IMR-90 (cell line): Measurements from ENCODE around the gene L3MBTL4. TPM values are rescaled to one million over a fixed set of nuclear protein-coding genes. Genes with fewer than 3 reads are reported as not detected.
"Not testable (repeated sequence)": the region's sequence is repeated elsewhere in the genome, so short reads cannot be mapped to it uniquely, and the experiment has no call there.

Experiments
- ATAC-seq: fragments of 200-7000 bp; cut with Tn5 transposase; 2 replicates; pipeline ENCODE4 v1.9.1; 2020; ENCODE audit warnings: low read depth, mild to moderate bottlenecking, moderate library complexity
- BruUV-seq: library from RNA; stranded (reverse); fragments of 400-500 nt; replicated peaks from 2 replicates; lab custom pipeline; 2021; lab: Mats Ljungman, UMichigan
- CTCF ChIA-PET: fragments of 300-600 bp; formaldehyde crosslinking; extraction: SDS; loops from one replicate; lab custom pipeline; 2021; ENCODE audit warnings: antibody characterized with exemption; lab: Yijun Ruan, JAX
- POLR2A ChIA-PET: fragments of 300-600 bp; sonication (Branson Sonifier 250); formaldehyde crosslinking; loops from one replicate; lab custom pipeline; 2022; ENCODE audit warnings: antibody characterized with exemption; ENCODE audit not compliant: unreplicated experiment; lab: Charles Lee
- DNase-seq: peaks from one replicate; pipeline ENCODE4 v3.0.0; 2013
- H2AFZ ChIP-seq: replicated peaks from 2 replicates; pipeline ENCODE3; 2013; ENCODE audit warnings: low read length, mild to moderate bottlenecking; ENCODE audit not compliant: poor library complexity
- H2AK5ac ChIP-seq: 2 replicates; pipeline ENCODE4 v1.6.1; 2013; ENCODE audit warnings: low read depth, low read length, inconsistent platforms
- H2AK9ac ChIP-seq: replicated peaks from 2 replicates; pipeline ENCODE3; 2013; ENCODE audit warnings: mild to moderate bottlenecking, low read depth, low read length, moderate library complexity; ENCODE audit not compliant: poor library complexity
- H2BK120ac ChIP-seq: 2 replicates; pipeline ENCODE4 v1.6.1; 2013; ENCODE audit warnings: low read depth, low read length, inconsistent platforms
- H2BK15ac ChIP-seq: 3 replicates; pipeline ENCODE4 v1.6.1; 2013; ENCODE audit warnings: low read depth, low read length, inconsistent platforms
- H2BK20ac ChIP-seq: 2 replicates; pipeline ENCODE4 v1.6.1; 2013; ENCODE audit warnings: low read depth, mild to moderate bottlenecking, inconsistent platforms, low read length, moderate library complexity
- H2BK5ac ChIP-seq: 2 replicates; pipeline ENCODE4 v1.6.1; 2013; ENCODE audit warnings: mild to moderate bottlenecking, low read depth, low read length, inconsistent platforms; ENCODE audit not compliant: poor library complexity, severe bottlenecking
- H3K14ac ChIP-seq: replicated peaks from 2 replicates; pipeline ENCODE4 v1.6.1; 2013; ENCODE audit warnings: low read depth, low read length, inconsistent platforms
- H3K18ac ChIP-seq: 2 replicates; pipeline ENCODE4 v1.6.1; 2013; ENCODE audit warnings: low read depth, low read length, control low read depth
- H3K23ac ChIP-seq: 2 replicates; pipeline ENCODE4 v1.6.1; 2013; ENCODE audit warnings: low read depth, low read length, inconsistent platforms
- H3K27ac ChIP-seq: 2 replicates; pipeline ENCODE4 v1.5.1; 2013; ENCODE audit warnings: mild to moderate bottlenecking, control low read depth, low read length; ENCODE audit not compliant: insufficient read depth
- H3K27me3 ChIP-seq: 2 replicates; pipeline ENCODE4 v1.6.1; 2013; ENCODE audit warnings: low read length; ENCODE audit not compliant: control insufficient read depth, insufficient read depth
- H3K36me3 ChIP-seq: 2 replicates; pipeline ENCODE4 v1.6.1; 2013; ENCODE audit warnings: low read length, mixed read lengths; ENCODE audit not compliant: control insufficient read depth, insufficient read depth
- H3K4ac ChIP-seq: 2 replicates; pipeline ENCODE4 v1.6.1; 2013; ENCODE audit warnings: low read depth, low read length, inconsistent platforms
- H3K4me1 ChIP-seq: 2 replicates; pipeline ENCODE4 v1.6.1; 2013; ENCODE audit warnings: low read length, mixed read lengths; ENCODE audit not compliant: control insufficient read depth, insufficient read depth
- H3K4me2 ChIP-seq: 2 replicates; pipeline ENCODE4 v1.6.1; 2013; ENCODE audit warnings: low read depth, mild to moderate bottlenecking, control low read depth, low read length, moderate library complexity
- H3K4me3 ChIP-seq: 2 replicates; pipeline ENCODE4 v1.5.1; 2013; ENCODE audit warnings: low read depth, mild to moderate bottlenecking, control low read depth, low read length, moderate library complexity; ENCODE audit not compliant: insufficient read depth
- H3K56ac ChIP-seq: 2 replicates; pipeline ENCODE4 v1.6.1; 2013; ENCODE audit warnings: low read length, inconsistent platforms; ENCODE audit not compliant: insufficient read depth; ENCODE audit errors: extremely low read depth
- H3K79me1 ChIP-seq, 2 experiments: 2 replicates each; pipeline ENCODE4 v1.6.1; 2013; ENCODE audit warnings: low read length in 2 of 2, inconsistent platforms in 1 of 2, low read depth in 1 of 2
- H3K9ac ChIP-seq: 2 replicates; pipeline ENCODE4 v1.6.1; 2013; ENCODE audit warnings: low read depth, low read length, control low read depth
- H3K9me1 ChIP-seq: 2 replicates; pipeline ENCODE4 v1.6.1; 2013; ENCODE audit warnings: low read length, inconsistent platforms; ENCODE audit not compliant: insufficient read depth
- H3K9me3 ChIP-seq: 2 replicates; pipeline ENCODE4 v1.6.1; 2013; ENCODE audit warnings: low read length; ENCODE audit not compliant: control insufficient read depth, insufficient read depth
- H4K20me1 ChIP-seq: 2 replicates; pipeline ENCODE4 v1.6.1; 2013; ENCODE audit warnings: low read length, inconsistent platforms; ENCODE audit not compliant: insufficient read depth
- H4K5ac ChIP-seq: 2 replicates; pipeline ENCODE4 v1.6.1; 2013; ENCODE audit warnings: mild to moderate bottlenecking, low read depth, low read length, control low read depth
- H4K8ac ChIP-seq, 2 experiments: 2 replicates each; pipeline ENCODE4 v1.6.1; 2013; ENCODE audit warnings: low read depth in 2 of 2, low read length in 2 of 2, control low read depth in 1 of 2, inconsistent platforms in 1 of 2
- H4K91ac ChIP-seq: 2 replicates; pipeline ENCODE4 v1.6.1; 2013; ENCODE audit warnings: low read depth, low read length, inconsistent platforms; ENCODE audit not compliant: insufficient read depth
- WGBS, 2 experiments: methylation state at CpG; one replicate each; pipeline versions ENCODE4 v1.1.5 to v1.1.7; 2013; ENCODE audit warnings: missing lambda C conversion rate in 2 of 2; ENCODE audit not compliant: insufficient read length in 1 of 2; ENCODE audit errors: extremely low coverage in 2 of 2; 5-methylcytosine and 5-hydroxymethylcytosine counted together
- dilution Hi-C: fragments of 300-500 bp; cut with HindIII; formaldehyde crosslinking; loops from one replicate; pipeline ENCODE4 v1.14.3; 2018; ENCODE audit warnings: low sequenced_read_pairs; ENCODE audit not compliant: unreplicated experiment
- in situ Hi-C: fragments of 300-500 bp; cut with MboI; formaldehyde crosslinking; loops from 3 replicates; pipeline ENCODE4 v1.14.3; 2019; ENCODE audit warnings: low sequenced_read_pairs, inconsistent platforms, mixed read lengths
- intact Hi-C: fragments of 100-400 bp; cut with micrococcal nuclease; formaldehyde crosslinking; loops from 2 replicates; pipeline ENCODE4 v1.10.0; 2022
- polyA plus RNA-seq, 3 experiments: library from polyadenylated mRNA; depleted of rRNA; stranded (reverse); fragments of >200 nt; gene quantifications; 2 replicates each; pipeline ENCODE4 v1.2.3, GENCODE V29; 2012; ENCODE audit warnings: low replicate concordance in 1 of 3
- total RNA-seq: library from RNA; depleted of rRNA; stranded (reverse); fragments of >200 nt; gene quantifications from 2 replicates; pipeline ENCODE4 v1.2.3, GENCODE V29; 2012

Gene L3MBTL4
- total and polyA plus RNA-seq, 2 of the 4 experiments (the other 2 are of a cell fraction): under 0.01 to 0.02 TPM

- WGBS, 2 experiments: no CpG with 5 or more reads among the region's 1 CpG
- BruUV-seq, H3K36me3 ChIP-seq: not testable (repeated sequence)
Measured at GRCh38 chr18:6259324-6259723, 155.4 kb downstream of the L3MBTL4 start.

More at GRCh38 chr18:6259324-6259723, 155.4 kb downstream of the L3MBTL4 start:
- intact Hi-C loops, DNase-seq, H4K5ac ChIP-seq, H3K18ac ChIP-seq, H3K4me3 ChIP-seq, H3K9me3 ChIP-seq, H2BK20ac ChIP-seq, H3K27me3 ChIP-seq, H2AFZ ChIP-seq, H3K23ac ChIP-seq, POLR2A ChIA-PET, H3K27ac ChIP-seq, H4K91ac ChIP-seq, H3K4me2 ChIP-seq, H3K14ac ChIP-seq, H3K9ac ChIP-seq, H4K20me1 ChIP-seq, in situ Hi-C loops, H2AK9ac ChIP-seq, H3K56ac ChIP-seq, H3K4me1 ChIP-seq, H2BK5ac ChIP-seq, dilution Hi-C loops, H2BK120ac ChIP-seq, H3K9me1 ChIP-seq, H3K4ac ChIP-seq, CTCF ChIA-PET, H2BK15ac ChIP-seq, ATAC-seq, H3K79me1 ChIP-seq, H2AK5ac ChIP-seq, H4K8ac ChIP-seq: not testable (repeated sequence)
